ENCODE data around the gene ANHX. TPM values are rescaled to one million over a fixed set of nuclear protein-coding genes. Genes with fewer than 3 reads are reported as not detected.

ANHX gene
- total and polyA plus RNA-seq, 2 of the 8 experiments (the other 6 are each of a cell fraction or from before 2014, with no cell fraction given) = not detected

DNA sequence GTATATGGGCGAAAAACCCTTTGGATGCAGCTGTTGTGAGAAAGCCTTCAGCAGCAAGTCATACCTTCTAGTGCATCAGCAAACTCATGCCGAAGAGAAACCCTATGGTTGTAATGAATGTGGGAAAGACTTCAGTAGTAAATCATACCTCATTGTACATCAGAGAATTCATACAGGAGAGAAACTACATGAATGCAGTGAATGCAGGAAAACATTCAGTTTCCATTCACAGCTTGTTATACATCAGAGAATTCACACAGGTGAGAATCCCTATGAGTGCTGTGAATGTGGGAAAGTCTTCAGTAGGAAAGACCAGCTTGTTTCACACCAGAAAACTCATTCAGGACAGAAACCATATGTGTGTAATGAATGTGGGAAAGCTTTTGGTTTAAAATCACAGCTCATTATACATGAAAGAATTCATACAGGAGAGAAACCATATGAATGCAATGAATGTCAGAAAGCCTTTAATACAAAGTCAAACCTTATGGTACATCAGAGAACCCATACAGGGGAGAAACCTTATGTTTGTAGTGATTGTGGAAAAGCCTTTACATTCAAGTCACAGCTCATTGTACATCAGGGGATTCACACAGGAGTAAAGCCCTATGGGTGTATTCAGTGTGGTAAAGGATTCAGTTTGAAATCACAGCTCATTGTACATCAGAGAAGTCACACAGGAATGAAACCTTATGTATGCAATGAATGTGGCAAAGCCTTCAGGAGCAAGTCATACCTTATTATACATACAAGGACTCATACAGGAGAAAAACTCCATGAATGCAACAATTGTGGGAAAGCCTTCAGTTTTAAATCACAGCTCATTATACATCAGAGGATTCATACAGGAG lies 33.0 kb downstream of the ANHX start:
- Histone ChIP-seq H3K4ac (replicated peaks; ENCODE audit: insufficient read length, low read depth, low read length) (no peak overlapping the region), H3K27ac (ENCODE audit: low read depth, low read length) (no peak overlapping the region), H3K14ac (ENCODE audit: insufficient read length) (no peak overlapping the region), H2BK20ac (ENCODE audit: low read length) (no peak overlapping the region), H2AFZ (ENCODE audit: low read length) (no peak overlapping the region), H3K23me2 (ENCODE audit: low read depth, low read length) (no peaks in the 10 kb centered on the region), H4K5ac (ENCODE audit: insufficient read length, low read depth, low read length) (no peak overlapping the region), H3K36me3 (ENCODE audit: control insufficient read depth in 2 of 4, insufficient read depth in 4 of 4, low read length in 3 of 4) (peaks cover 2 to 47% (median 21%) of the 10 kb centered on the region in 4 experiments; a peak in 7 of 8 replicates), H2BK15ac (ENCODE audit: low read length) (no peak overlapping the region), H2BK12ac (ENCODE audit: low read depth, low read length) (no peak overlapping the region), H3K23ac (ENCODE audit: insufficient read length) (no peak overlapping the region), H3K4me3 (ENCODE audit: extremely low read depth in 1 of 4, insufficient read depth in 2 of 4, low read depth in 3 of 4, low read length in 4 of 4) (peak overlapping the region in 1 of 4 experiments; percentile 49; a peak in 1 of 8 replicates), H4K8ac (ENCODE audit: extremely low read depth, insufficient read depth, low read length) (no peak overlapping the region), H4K20me1 (replicated peaks in 1 of 2; ENCODE audit: control insufficient read depth in 1 of 2, insufficient read depth in 2 of 2, low read length in 2 of 2) (no peaks in the 10 kb centered on the region), H2BK120ac (replicated peaks; ENCODE audit: low read depth, low read length) (no peak overlapping the region), H2AK5ac (ENCODE audit: low read depth, low read length) (no peak overlapping the region), H2BK5ac (ENCODE audit: low read depth, low read length) (no peak overlapping the region), H3K27me3 (replicated peaks in 1 of 4; ENCODE audit: control insufficient read depth in 3 of 4, extremely low read depth in 1 of 4, insufficient read depth in 3 of 4, low read length in 3 of 4) (no peaks in the 10 kb centered on the region), H3K18ac (ENCODE audit: extremely low read depth, low read length) (no peak overlapping the region), H3K79me2 (ENCODE audit: control insufficient read depth in 1 of 2, insufficient read depth in 2 of 2, low read length in 2 of 2) (no peaks in the 10 kb centered on the region), H3K9ac (replicated peaks in 1 of 4; ENCODE audit: extremely low read depth in 1 of 4, low read depth in 3 of 4, low read length in 3 of 4) (no peak overlapping the region), H3K56ac (replicated peaks; ENCODE audit: insufficient read length, low read depth, low read length) (no peak overlapping the region), H3K4me1 (replicated peaks in 1 of 4; ENCODE audit: control insufficient read depth in 3 of 4, insufficient read depth in 4 of 4, low read length in 3 of 4) (no peaks in the 10 kb centered on the region), H4K91ac (replicated peaks; ENCODE audit: insufficient read length, low read length) (no peak overlapping the region), H3K4me2 (ENCODE audit: insufficient read depth in 1 of 2, low read depth in 2 of 2, low read length in 2 of 2) (no peak overlapping the region), H3K79me1 (ENCODE audit: low read depth, low read length) (no peaks in the 10 kb centered on the region), H3K9me3 (ENCODE audit: insufficient read depth in 2 of 2, low read depth in 1 of 2, low read length in 1 of 2) (peaks cover 65 to 67% of the 10 kb centered on the region in 2 experiments)
- POLR2A ChIA-PET (ENCODE audit: partially characterized antibody) = interaction anchor here (0.8 to 2.1 kb wide), 9 partner anchors 11 to 146 kb away, joined by 3 to 7 read pairs (median 4); partner anchors contain the start of gene ZNF268
- FAIRE-seq (no peak), DNase-seq (ENCODE audit: low read depth in 1 of 2, low spot score in 2 of 2) (no peak)
- TF ChIP-seq CBX5 (IDR thresholded peaks at IDR 0.05; ENCODE audit: low read depth, low read length) (0 out of 2 replicates have a peak, but pooled peaks have one; percentile 0), GABPA (IDR thresholded peaks at IDR 0.05; ENCODE audit: borderline replicate concordance, insufficient read depth, low read length) (no peak), POU5F1 (IDR thresholded peaks at IDR 0.05; ENCODE audit: low read depth, low read length) (no peak), CTBP2 (IDR thresholded peaks at IDR 0.05; ENCODE audit: borderline replicate concordance, insufficient read depth, insufficient read length, low read length) (no peak), BACH1 (IDR thresholded peaks at IDR 0.05; ENCODE audit: low read length) (no peak), RNF2 (IDR thresholded peaks at IDR 0.05; ENCODE audit: borderline replicate concordance, low read depth, low read length, missing control alignments, poor library complexity, severe bottlenecking) (no peak)
- CTCF ChIA-PET (ENCODE audit: partially characterized antibody) = interaction anchor here (1.0 to 1.9 kb wide), 3 partner anchors 21 to 239 kb away, joined by 3 to 6 read pairs (median 4); partner anchors contain the start of gene ZNF268
- whole genome bisulfite sequencing, 2 experiments (ENCODE audit: extremely low coverage in 1 of 2, insufficient coverage in 1 of 2, insufficient read length in 1 of 2, insufficient replicate concordance in 2 of 2, low coverage in 1 of 2, low lambda C conversion rate in 2 of 2, missing lambda C conversion rate in 1 of 2) = 92% methylated on average over 2 of the region's 2 CpGs; no CpG with 5 or more reads in 1 of the 2 experiments

Measured in H1 (cell line).